HepG2 (cell line): ENCODE results near the gene PGM5. TPM values are rescaled to one million over a fixed set of nuclear protein-coding genes. Genes with fewer than 3 reads are reported as not detected.

Experiments used
- HNRNPLL ChIP-seq: fragments of 200-400 bp; formaldehyde crosslinking; IDR thresholded peaks from 2 replicates; pipeline ENCODE4 v1.6.1; 2017; ENCODE audit warnings: mild to moderate bottlenecking, low read depth, low read length; ENCODE audit not compliant: poor library complexity, severe bottlenecking
- HOXA3 ChIP-seq: sonication (generic); formaldehyde crosslinking; IDR thresholded peaks from 2 replicates; pipeline ENCODE4 v1.5.0; 2020; ENCODE audit warnings: missing genetic modification reagents
- NRL ChIP-seq: sonication (generic); formaldehyde crosslinking; IDR thresholded peaks from 2 replicates; pipeline ENCODE4 v1.5.0; 2020; ENCODE audit warnings: missing genetic modification reagents, mild to moderate bottlenecking, moderate library complexity, borderline replicate concordance
- PAX8 ChIP-seq: sonication (generic); formaldehyde crosslinking; IDR thresholded peaks from 2 replicates; pipeline ENCODE4 v1.8.0; 2022; ENCODE audit warnings: mild to moderate bottlenecking, missing genetic modification reagents, borderline replicate concordance
- SNAPC2 ChIP-seq: sonication (generic); formaldehyde crosslinking; IDR thresholded peaks from 2 replicates; pipeline ENCODE4 v1.8.1; 2022; ENCODE audit warnings: mild to moderate bottlenecking, missing genetic modification reagents
- SRY ChIP-seq: sonication (generic); formaldehyde crosslinking; IDR thresholded peaks from 2 replicates; pipeline ENCODE4 v1.8.0; 2022; ENCODE audit warnings: mild to moderate bottlenecking, missing genetic modification reagents
- polyA plus RNA-seq, 8 experiments: library from polyadenylated mRNA; depleted of rRNA in 3 of 8; stranded (reverse) in 7 of 8; unstranded in 1 of 8; fragments of >200 nt; fragmentation: Illumina TruSeq in 4 of 8; extraction: Trizol in 4 of 8; gene quantifications; 2 replicates each; pipeline versions ENCODE4 v1.2.1 to v1.2.3, GENCODE V29; 2011 to 2016; ENCODE audit warnings: low read depth in 4 of 8, missing spikeins in 1 of 8, mixed read lengths in 1 of 8; ENCODE audit not compliant: insufficient read depth in 1 of 8
- total RNA-seq, 5 experiments: library from RNA; depleted of rRNA; stranded (reverse); fragments of >200 nt; fragmentation: Illumina TruSeq; extraction: Trizol; gene quantifications; 2 replicates each; pipeline ENCODE4 v1.2.3, GENCODE V29; 2016; ENCODE audit warnings: low read depth in 1 of 5
- TF ChIP-seq, protein P1 (sequence below): sonication (generic); formaldehyde crosslinking; IDR thresholded peaks from 2 replicates; pipeline ENCODE4 v1.8.1; 2022; ENCODE audit warnings: low read depth, mild to moderate bottlenecking, missing genetic modification reagents
- TF ChIP-seq, protein P2 (sequence below): sonication (generic); formaldehyde crosslinking; IDR thresholded peaks from 2 replicates; pipeline ENCODE4 v1.5.0; 2020; ENCODE audit warnings: missing genetic modification reagents

Gene PGM5
- total and polyA plus RNA-seq, 2 of the 13 experiments (the other 11 are each of a cell fraction or from before 2014, with no cell fraction given): not detected

DNA sequence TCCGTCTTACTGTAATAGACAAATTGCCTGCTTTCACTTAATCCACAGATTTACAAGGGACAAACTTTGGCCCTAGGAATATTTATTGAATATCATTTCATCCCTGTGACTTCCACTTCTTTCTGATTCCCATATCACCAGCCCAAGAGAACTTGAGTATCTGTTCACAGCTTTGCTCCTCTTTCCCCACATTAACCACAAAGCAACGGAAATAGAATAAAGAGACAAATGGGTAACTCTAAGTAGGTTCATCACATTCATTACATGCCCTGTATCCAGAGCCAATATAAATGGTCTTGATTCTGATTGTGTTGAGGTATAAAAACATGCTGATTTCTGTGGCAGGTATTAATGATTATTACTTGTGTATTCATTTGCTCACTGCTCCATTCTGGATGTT lies 142.4 kb downstream of the PGM5 start (continued):
- no peak for TF ChIP-seq HOXA3 (CRISPR knock-in tag)
- no peak for TF ChIP-seq SNAPC2 (CRISPR knock-in tag)
- TF ChIP-seq HNRNPLL: no peak
- TF ChIP-seq, protein P1, sequence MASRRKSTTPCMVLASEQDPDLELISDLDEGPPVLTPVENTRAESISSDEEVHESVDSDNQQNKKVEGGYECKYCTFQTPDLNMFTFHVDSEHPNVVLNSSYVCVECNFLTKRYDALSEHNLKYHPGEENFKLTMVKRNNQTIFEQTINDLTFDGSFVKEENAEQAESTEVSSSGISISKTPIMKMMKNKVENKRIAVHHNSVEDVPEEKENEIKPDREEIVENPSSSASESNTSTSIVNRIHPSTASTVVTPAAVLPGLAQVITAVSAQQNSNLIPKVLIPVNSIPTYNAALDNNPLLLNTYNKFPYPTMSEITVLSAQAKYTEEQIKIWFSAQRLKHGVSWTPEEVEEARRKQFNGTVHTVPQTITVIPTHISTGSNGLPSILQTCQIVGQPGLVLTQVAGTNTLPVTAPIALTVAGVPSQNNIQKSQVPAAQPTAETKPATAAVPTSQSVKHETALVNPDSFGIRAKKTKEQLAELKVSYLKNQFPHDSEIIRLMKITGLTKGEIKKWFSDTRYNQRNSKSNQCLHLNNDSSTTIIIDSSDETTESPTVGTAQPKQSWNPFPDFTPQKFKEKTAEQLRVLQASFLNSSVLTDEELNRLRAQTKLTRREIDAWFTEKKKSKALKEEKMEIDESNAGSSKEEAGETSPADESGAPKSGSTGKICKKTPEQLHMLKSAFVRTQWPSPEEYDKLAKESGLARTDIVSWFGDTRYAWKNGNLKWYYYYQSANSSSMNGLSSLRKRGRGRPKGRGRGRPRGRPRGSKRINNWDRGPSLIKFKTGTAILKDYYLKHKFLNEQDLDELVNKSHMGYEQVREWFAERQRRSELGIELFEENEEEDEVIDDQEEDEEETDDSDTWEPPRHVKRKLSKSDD (CRISPR knock-in tag): no peak
- TF ChIP-seq, protein P2, sequence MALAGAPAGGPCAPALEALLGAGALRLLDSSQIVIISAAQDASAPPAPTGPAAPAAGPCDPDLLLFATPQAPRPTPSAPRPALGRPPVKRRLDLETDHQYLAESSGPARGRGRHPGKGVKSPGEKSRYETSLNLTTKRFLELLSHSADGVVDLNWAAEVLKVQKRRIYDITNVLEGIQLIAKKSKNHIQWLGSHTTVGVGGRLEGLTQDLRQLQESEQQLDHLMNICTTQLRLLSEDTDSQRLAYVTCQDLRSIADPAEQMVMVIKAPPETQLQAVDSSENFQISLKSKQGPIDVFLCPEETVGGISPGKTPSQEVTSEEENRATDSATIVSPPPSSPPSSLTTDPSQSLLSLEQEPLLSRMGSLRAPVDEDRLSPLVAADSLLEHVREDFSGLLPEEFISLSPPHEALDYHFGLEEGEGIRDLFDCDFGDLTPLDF (CRISPR knock-in tag): no peak
- no peak for TF ChIP-seq PAX8 (CRISPR knock-in tag)
- no peak for TF ChIP-seq NRL (CRISPR knock-in tag)
- no peak for TF ChIP-seq SRY
